IPS DF 4.7 (cell line): ENCODE measurements around the gene MCTP2.

Experiments
- DNase-seq: peaks from one replicate; pipeline ENCODE4 v3.0.0-alpha.2; 2013; ENCODE audit warnings: low spot score; ENCODE audit errors: extremely low read depth

Gene MCTP2

GRCh38 chr15:94230883-94231722 lies at the start of gene MCTP2:
TSS of gene MCTP2 (plus strand) at chr15:94231561. CDS start at chr15:94298266, 66,705 bp downstream.
- DNase-seq: peak; percentile 46

GRCh38 chr15:94182883-94183282 lies 48.5 kb upstream of the MCTP2 start:
- DNase-seq: no peak

- DNase-seq: no peak
Observed at GRCh38 chr15:94185547-94186236, 45.7 kb upstream of the MCTP2 start.

GRCh38 chr15:94186770-94187331 lies 44.5 kb upstream of the MCTP2 start:
- no peak for DNase-seq

- no peak for DNase-seq
Observed at GRCh38 chr15:94193906-94194305, 37.5 kb upstream of the MCTP2 start.

- DNase-seq: no peak
Observed at GRCh38 chr15:94196531-94196930, 34.8 kb upstream of the MCTP2 start.

GRCh38 chr15:94198633-94199032 lies 32.7 kb upstream of the MCTP2 start:
- DNase-seq: no peak

GRCh38 chr15:94199725-94200124 lies 31.6 kb upstream of the MCTP2 start:
- no peak for DNase-seq

GRCh38 chr15:94203306-94203705 lies 28.1 kb upstream of the MCTP2 start:
- no peak for DNase-seq

- DNase-seq: no peak
Observed at GRCh38 chr15:94205366-94205765, 26.0 kb upstream of the MCTP2 start.

GRCh38 chr15:94206463-94207167 lies 24.7 kb upstream of the MCTP2 start:
- DNase-seq: no peak

- no peak for DNase-seq
Observed at GRCh38 chr15:94212291-94212690, 19.1 kb upstream of the MCTP2 start.

- DNase-seq: no peak
Observed at GRCh38 chr15:94225616-94226015, 5.7 kb upstream of the MCTP2 start.

- no peak for DNase-seq
Observed at GRCh38 chr15:94228611-94229010, 2.8 kb upstream of the MCTP2 start.

GRCh38 chr15:94229591-94230369 lies 1.6 kb upstream of the MCTP2 start:
- no peak for DNase-seq

- no peak for DNase-seq
Observed at GRCh38 chr15:94230431-94230882, 904 bp upstream of the MCTP2 start.

GRCh38 chr15:94231723-94232468 lies 535 bp downstream of the MCTP2 start:
- peak; percentile 11 for DNase-seq

- no peak for DNase-seq
Observed at GRCh38 chr15:94233441-94233840, 2.1 kb downstream of the MCTP2 start.

GRCh38 chr15:94234300-94234699 lies 2.9 kb downstream of the MCTP2 start:
- no peak for DNase-seq

- no peak for DNase-seq
Observed at GRCh38 chr15:94235041-94235440, 3.7 kb downstream of the MCTP2 start.
